Measurements from ENCODE around the gene DNAJC10. TPM values are rescaled to one million over a fixed set of nuclear protein-coding genes. Genes with fewer than 3 reads are reported as not detected.
A peak's percentile ranks its signal among the peaks of the same experiment; 100 is the strongest.

DNAJC10 gene
- total and polyA plus RNA-seq, 2 experiments from 2014 or later, result 67.3 to 120 TPM

GRCh38 chr2:182668671-182669070, 47.4 kb upstream of the DNAJC10 start:
- H3K4me3 ChIP-seq, result no peak overlapping the region
- WGBS (ENCODE audit: low lambda C conversion rate, missing lambda C conversion rate), result 59% methylated on average over 6 of the region's 6 CpGs
- H3K79me2 ChIP-seq, result no peaks in the 10 kb centered on the region
- H3K4me1 ChIP-seq (ENCODE audit: insufficient read depth), result no peaks in the 10 kb centered on the region
- no peaks in the 10 kb centered on the region for H4K20me1 ChIP-seq (ENCODE audit: insufficient read depth, poor library complexity, severe bottlenecking)
- no peak overlapping the region for H2AFZ ChIP-seq
- no peak overlapping the region for H3K27ac ChIP-seq
- DNase-seq (ENCODE audit: low spot score), result peak; percentile 44
- no peaks in the 10 kb centered on the region for H3K9me2 ChIP-seq (replicated peaks; ENCODE audit: insufficient read depth)
- no peak for TF ChIP-seq EZH2 (IDR thresholded peaks at IDR 0.05; ENCODE audit: borderline replicate concordance)
- TF ChIP-seq CTCF (IDR thresholded peaks at IDR 0.05; ENCODE audit: poor library complexity), result no peak
- no peak for TF ChIP-seq EZH2phosphoT487 (IDR thresholded peaks at IDR 0.05; ENCODE audit: low read depth, severe bottlenecking, unreplicated experiment)
- no peaks in the 10 kb centered on the region for H3K27me3 ChIP-seq
- H3K9me3 ChIP-seq (ENCODE audit: low read depth), result no peaks in the 10 kb centered on the region
- no peak overlapping the region for H3K4me2 ChIP-seq
- no peaks in the 10 kb centered on the region for H3K36me3 ChIP-seq (replicated peaks; ENCODE audit: insufficient read depth, low read depth)

- Histone ChIP-seq H3K27ac (peak overlapping the region; percentile 4), H2AFZ (peak overlapping the region; percentile 3)
Observed at GRCh38 chr2:182672466-182673165, 43.4 kb upstream of the DNAJC10 start.

GRCh38 chr2:182680837-182681236, 35.2 kb upstream of the DNAJC10 start:
- TF ChIP-seq EZH2phosphoT487 (IDR thresholded peaks at IDR 0.05; ENCODE audit: low read depth, severe bottlenecking, unreplicated experiment), result no peak
- no peaks in the 10 kb centered on the region for H3K27me3 ChIP-seq
- DNase-seq (ENCODE audit: low spot score), result no peak
- H3K4me1 ChIP-seq (ENCODE audit: insufficient read depth), result no peaks in the 10 kb centered on the region
- H3K4me3 ChIP-seq, result no peak overlapping the region
- H3K27ac ChIP-seq, result no peak overlapping the region
- no peak overlapping the region for H3K4me2 ChIP-seq
- H2AFZ ChIP-seq, result no peak overlapping the region
- 82% methylated on average over 1 of the region's 1 CpG for WGBS (ENCODE audit: low lambda C conversion rate, missing lambda C conversion rate)
- no peaks in the 10 kb centered on the region for H3K36me3 ChIP-seq (replicated peaks; ENCODE audit: insufficient read depth, low read depth)
- H3K9me2 ChIP-seq (replicated peaks; ENCODE audit: insufficient read depth), result no peaks in the 10 kb centered on the region
- no peaks in the 10 kb centered on the region for H4K20me1 ChIP-seq (ENCODE audit: insufficient read depth, poor library complexity, severe bottlenecking)
- no peaks in the 10 kb centered on the region for H3K9me3 ChIP-seq (ENCODE audit: low read depth)
- no peaks in the 10 kb centered on the region for H3K79me2 ChIP-seq

More at GRCh38 chr2:182672466-182673165, 43.4 kb upstream of the DNAJC10 start:
- H3K4me1 ChIP-seq (ENCODE audit: insufficient read depth), result no peaks in the 10 kb centered on the region
- H3K9me3 ChIP-seq (ENCODE audit: low read depth), result no peaks in the 10 kb centered on the region
- no peak overlapping the region for H3K4me3 ChIP-seq
- no peaks in the 10 kb centered on the region for H3K9me2 ChIP-seq (replicated peaks; ENCODE audit: insufficient read depth)
- H3K79me2 ChIP-seq, result no peaks in the 10 kb centered on the region
- TF ChIP-seq CTCF (IDR thresholded peaks at IDR 0.05; ENCODE audit: poor library complexity) (no peak), EZH2phosphoT487 (IDR thresholded peaks at IDR 0.05; ENCODE audit: low read depth, severe bottlenecking, unreplicated experiment) (no peak), EZH2 (IDR thresholded peaks at IDR 0.05; ENCODE audit: borderline replicate concordance) (no peak)
- H3K36me3 ChIP-seq (replicated peaks; ENCODE audit: insufficient read depth, low read depth), result no peaks in the 10 kb centered on the region
- H3K27me3 ChIP-seq, result no peaks in the 10 kb centered on the region
- WGBS (ENCODE audit: low lambda C conversion rate, missing lambda C conversion rate), result 47% methylated on average over 6 of the region's 6 CpGs
- no peak overlapping the region for H3K4me2 ChIP-seq
- DNase-seq (ENCODE audit: low spot score), result peak; percentile 42
- H4K20me1 ChIP-seq (ENCODE audit: insufficient read depth, poor library complexity, severe bottlenecking), result no peaks in the 10 kb centered on the region

- no peak for DNase-seq (ENCODE audit: low spot score)
- H3K36me3 ChIP-seq (replicated peaks; ENCODE audit: insufficient read depth, low read depth), result no peaks in the 10 kb centered on the region
- H4K20me1 ChIP-seq (ENCODE audit: insufficient read depth, poor library complexity, severe bottlenecking), result no peaks in the 10 kb centered on the region
- 96% methylated on average over 1 of the region's 1 CpG for WGBS (ENCODE audit: low lambda C conversion rate, missing lambda C conversion rate)
- H3K4me1 ChIP-seq (ENCODE audit: insufficient read depth), result no peaks in the 10 kb centered on the region
- no peak overlapping the region for H3K27ac ChIP-seq
- no peaks in the 10 kb centered on the region for H3K9me3 ChIP-seq (ENCODE audit: low read depth)
- no peaks in the 10 kb centered on the region for H3K9me2 ChIP-seq (replicated peaks; ENCODE audit: insufficient read depth)
- no peak overlapping the region for H3K4me3 ChIP-seq
- no peaks in the 10 kb centered on the region for H3K27me3 ChIP-seq
- H2AFZ ChIP-seq, result no peak overlapping the region
- no peaks in the 10 kb centered on the region for H3K79me2 ChIP-seq
- no peak overlapping the region for H3K4me2 ChIP-seq
- no peak for TF ChIP-seq EZH2 (IDR thresholded peaks at IDR 0.05; ENCODE audit: borderline replicate concordance)
- no peak for TF ChIP-seq CTCF (IDR thresholded peaks at IDR 0.05; ENCODE audit: poor library complexity)
- TF ChIP-seq EZH2phosphoT487 (IDR thresholded peaks at IDR 0.05; ENCODE audit: low read depth, severe bottlenecking, unreplicated experiment), result no peak
Observed at GRCh38 chr2:182682210-182682609, 33.8 kb upstream of the DNAJC10 start.
